WTC11 (cell line): ENCODE measurements around the gene PALM2AKAP2.

Experiments
- CBFB ChIP-seq: sonication (generic); formaldehyde crosslinking; IDR thresholded peaks from 2 replicates; pipeline ENCODE4 v1.8.1; 2022; ENCODE audit warnings: mild to moderate bottlenecking, low read depth, missing genetic modification reagents
- CTCF ChIP-seq: fragments of 200-600 bp; IDR thresholded peaks from 2 replicates; pipeline ENCODE4 v1.8.0; 2022; ENCODE audit warnings: antibody characterized with exemption
- ELF4 ChIP-seq: sonication (generic); formaldehyde crosslinking; IDR thresholded peaks from 2 replicates; pipeline ENCODE4 v1.8.1; 2022; ENCODE audit warnings: low read depth, mild to moderate bottlenecking, moderate library complexity, missing genetic modification reagents
- NFYB ChIP-seq: sonication (generic); formaldehyde crosslinking; conservative IDR thresholded peaks from 2 replicates; pipeline ENCODE4 v1.8.0; 2022; ENCODE audit warnings: low read depth, missing genetic modification reagents
- SP1 ChIP-seq: sonication (generic); formaldehyde crosslinking; conservative IDR thresholded peaks from 2 replicates; pipeline ENCODE4 v1.8.1; 2022; ENCODE audit warnings: missing genetic modification reagents
- USF2 ChIP-seq: sonication (generic); formaldehyde crosslinking; IDR thresholded peaks from 2 replicates; pipeline ENCODE4 v1.8.1; 2023; ENCODE audit warnings: mild to moderate bottlenecking, missing genetic modification reagents, moderate library complexity

GRCh38 chr9:109767404-109767803, 12.6 kb upstream of the PALM2AKAP2 start:
- TF ChIP-seq CTCF (no peak), CBFB (no peak), USF2 (CRISPR knock-in tag) (no peak), SP1 (no peak), NFYB (CRISPR knock-in tag) (no peak), ELF4 (no peak)
